Effector memory CD4-positive, alpha-beta T cell (primary cell): ENCODE measurements around the gene DKK2.

Source experiments
- DNase-seq, 3 donors: peaks; one replicate each; pipeline ENCODE4 v3.0.0-alpha.2; 2020
- H3K27ac ChIP-seq: 2 replicates; pipeline ENCODE4 v1.7.0; 2013; ENCODE audit warnings: mild to moderate bottlenecking, low read length, moderate library complexity; ENCODE audit not compliant: insufficient read depth, poor library complexity, severe bottlenecking
- H3K27me3 ChIP-seq: replicated peaks from 2 replicates; pipeline ENCODE4 v1.7.0; 2013; ENCODE audit warnings: mild to moderate bottlenecking, low read length; ENCODE audit not compliant: insufficient read depth, control insufficient read depth, poor library complexity, severe bottlenecking
- H3K36me3 ChIP-seq: 2 replicates; pipeline ENCODE4 v1.7.0; 2013; ENCODE audit warnings: mild to moderate bottlenecking, low read length, moderate library complexity; ENCODE audit not compliant: control insufficient read depth, insufficient read depth
- H3K4me1 ChIP-seq: 2 replicates; pipeline ENCODE4 v1.7.0; 2013; ENCODE audit warnings: low read length, mild to moderate bottlenecking; ENCODE audit not compliant: control insufficient read depth, insufficient read depth, poor library complexity, severe bottlenecking
- H3K4me3 ChIP-seq: 2 replicates; pipeline ENCODE4 v1.7.0; 2013; ENCODE audit warnings: low read length, low read depth, mild to moderate bottlenecking; ENCODE audit not compliant: insufficient read depth, poor library complexity, severe bottlenecking
- H3K9me3 ChIP-seq: 2 replicates; pipeline ENCODE4 v1.7.0; 2013; ENCODE audit warnings: mild to moderate bottlenecking, low read length, moderate library complexity; ENCODE audit not compliant: control insufficient read depth

DKK2 gene

GRCh38 chr4:106875340-106875739 lies 160.8 kb downstream of the DKK2 start:
- Histone ChIP-seq H3K4me1 (no peaks in the 10 kb centered on the region), H3K27ac (no peak overlapping the region), H3K4me3 (no peak overlapping the region), H3K9me3 (no peaks in the 10 kb centered on the region), H3K27me3 (no peaks in the 10 kb centered on the region), H3K36me3 (no peaks in the 10 kb centered on the region)
- no peak for DNase-seq
